Right atrium auricular region (tissue), 2 donors: ENCODE data around the gene CABLES1. TPM values are rescaled to one million over a fixed set of nuclear protein-coding genes. Genes with fewer than 3 reads are reported as not detected.

ENCODE experiments used
- DNase-seq: peaks from one replicate; pipeline ENCODE4 v3.0.0-alpha.2; 2019; ENCODE audit warnings: low spot score
- H3K27ac ChIP-seq, 2 donors: fragments of 200-600 bp; sonication (generic); 1 replicate in 1 of 2; 2 replicates in 1 of 2; pipeline ENCODE4 v1.5.1; 2016 to 2019
- H3K27me3 ChIP-seq, 2 donors: fragments of 200-600 bp; sonication (generic); one replicate each; pipeline versions ENCODE4 v1.5.1 to v1.6.0; 2017 to 2019
- H3K36me3 ChIP-seq: fragments of 200-600 bp; sonication (generic); one replicate; pipeline ENCODE4 v1.5.1; 2016
- H3K4me1 ChIP-seq, 2 donors: fragments of 200-600 bp; sonication (generic); one replicate each; pipeline versions ENCODE4 v1.5.1 to v1.6.0; 2017 to 2019
- H3K4me3 ChIP-seq, 2 donors: fragments of 200-600 bp; sonication (generic); 1 replicate in 1 of 2; 2 replicates in 1 of 2; pipeline ENCODE4 v1.5.1; 2017 to 2019; ENCODE audit warnings: mild to moderate bottlenecking in 1 of 2, moderate library complexity in 1 of 2
- H3K9me3 ChIP-seq, 2 donors: fragments of 200-600 bp; sonication (generic); one replicate each; pipeline ENCODE4 v1.5.1; 2019
- total RNA-seq, 2 donors: library from RNA; depleted of rRNA; stranded (reverse); fragments of >200 nt; gene quantifications; one replicate each; pipeline ENCODE4 v1.1.0, GENCODE V29; 2016
- TF ChIP-seq, protein P1 (sequence below), 2 donors: fragments of 200-600 bp; sonication (generic); IDR thresholded peaks; one replicate each; pipeline ENCODE4 v1.5.1; 2019; ENCODE audit warnings: antibody characterized with exemption in 2 of 2

Gene CABLES1
- total RNA-seq, 2 donors from 2014 or later: 5.4 to 6.9 TPM

DNA sequence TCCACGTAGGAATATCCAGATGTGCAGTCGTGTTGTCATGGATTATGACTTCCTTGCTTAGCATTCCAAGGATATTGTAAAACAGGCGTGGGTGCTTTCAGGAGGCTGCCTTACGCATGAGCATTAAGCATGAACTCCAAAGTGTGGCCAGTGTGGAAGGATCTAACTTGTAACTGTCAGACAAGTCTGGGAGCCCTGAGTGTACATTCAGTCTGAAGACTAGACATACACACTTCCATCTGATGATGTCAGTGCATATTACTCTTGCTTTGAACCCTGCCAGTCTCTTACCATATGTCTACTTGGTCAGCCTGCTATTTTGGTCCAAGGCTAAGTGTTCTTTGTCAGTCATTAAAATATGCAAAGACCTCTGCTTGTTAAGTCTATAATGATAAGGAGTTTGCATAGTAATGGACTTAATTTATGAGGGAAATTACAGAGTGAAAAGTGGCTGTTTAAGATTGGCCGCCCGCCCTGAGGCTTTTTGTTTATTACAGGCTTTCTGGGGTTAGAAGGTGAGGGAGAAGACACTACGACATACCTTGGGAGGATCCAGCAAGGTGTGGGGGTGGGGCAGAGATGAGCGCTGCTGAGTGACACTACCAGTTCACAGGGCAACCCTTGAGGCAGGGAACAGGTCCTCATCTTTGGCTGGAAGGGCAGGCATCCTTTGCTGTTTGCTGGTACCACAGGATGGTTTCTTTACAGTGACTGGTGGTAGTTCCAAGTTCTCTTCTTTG is 48.3 kb downstream of the CABLES1 start:
- Histone ChIP-seq H3K4me1 (peaks cover 0 to 15% of the 10 kb centered on the region in 2 donors), H3K4me3 (no peak overlapping the region), H3K27me3 (no peaks in the 10 kb centered on the region), H3K27ac (no peak overlapping the region), H3K9me3 (no peaks in the 10 kb centered on the region), H3K36me3 (no peaks in the 10 kb centered on the region)
- DNase-seq: no peak
- TF ChIP-seq, protein P1, sequence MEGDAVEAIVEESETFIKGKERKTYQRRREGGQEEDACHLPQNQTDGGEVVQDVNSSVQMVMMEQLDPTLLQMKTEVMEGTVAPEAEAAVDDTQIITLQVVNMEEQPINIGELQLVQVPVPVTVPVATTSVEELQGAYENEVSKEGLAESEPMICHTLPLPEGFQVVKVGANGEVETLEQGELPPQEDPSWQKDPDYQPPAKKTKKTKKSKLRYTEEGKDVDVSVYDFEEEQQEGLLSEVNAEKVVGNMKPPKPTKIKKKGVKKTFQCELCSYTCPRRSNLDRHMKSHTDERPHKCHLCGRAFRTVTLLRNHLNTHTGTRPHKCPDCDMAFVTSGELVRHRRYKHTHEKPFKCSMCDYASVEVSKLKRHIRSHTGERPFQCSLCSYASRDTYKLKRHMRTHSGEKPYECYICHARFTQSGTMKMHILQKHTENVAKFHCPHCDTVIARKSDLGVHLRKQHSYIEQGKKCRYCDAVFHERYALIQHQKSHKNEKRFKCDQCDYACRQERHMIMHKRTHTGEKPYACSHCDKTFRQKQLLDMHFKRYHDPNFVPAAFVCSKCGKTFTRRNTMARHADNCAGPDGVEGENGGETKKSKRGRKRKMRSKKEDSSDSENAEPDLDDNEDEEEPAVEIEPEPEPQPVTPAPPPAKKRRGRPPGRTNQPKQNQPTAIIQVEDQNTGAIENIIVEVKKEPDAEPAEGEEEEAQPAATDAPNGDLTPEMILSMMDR (IDR thresholded peaks at IDR 0.05): no peak

DNA sequence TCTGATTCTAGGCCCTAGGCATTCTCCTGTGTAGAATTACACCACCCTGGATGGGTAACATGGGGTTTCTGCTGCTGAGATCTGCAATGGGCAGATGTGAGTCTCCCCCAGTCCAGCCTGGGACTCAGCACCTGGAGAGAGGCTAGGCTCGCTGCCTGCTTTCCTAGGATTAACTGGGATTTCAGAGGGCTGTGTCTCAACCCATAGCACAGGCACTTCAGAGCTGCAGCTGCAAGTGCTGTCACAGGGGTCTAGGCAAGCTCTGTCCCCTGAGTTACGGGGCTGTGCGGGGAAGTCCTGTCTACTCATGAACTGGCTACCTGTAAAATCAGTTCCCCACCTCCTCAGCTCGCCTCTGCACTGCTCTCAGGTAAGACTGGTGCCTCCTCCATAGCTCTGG is 51.5 kb downstream of the CABLES1 start:
- Histone ChIP-seq H3K27ac (no peak overlapping the region), H3K9me3 (no peaks in the 10 kb centered on the region), H3K36me3 (no peaks in the 10 kb centered on the region), H3K4me3 (no peak overlapping the region), H3K27me3 (no peaks in the 10 kb centered on the region), H3K4me1 (no peaks in the 10 kb centered on the region)
- TF ChIP-seq, protein P1 (IDR thresholded peaks at IDR 0.05): no peak
- DNase-seq: no peak

DNA sequence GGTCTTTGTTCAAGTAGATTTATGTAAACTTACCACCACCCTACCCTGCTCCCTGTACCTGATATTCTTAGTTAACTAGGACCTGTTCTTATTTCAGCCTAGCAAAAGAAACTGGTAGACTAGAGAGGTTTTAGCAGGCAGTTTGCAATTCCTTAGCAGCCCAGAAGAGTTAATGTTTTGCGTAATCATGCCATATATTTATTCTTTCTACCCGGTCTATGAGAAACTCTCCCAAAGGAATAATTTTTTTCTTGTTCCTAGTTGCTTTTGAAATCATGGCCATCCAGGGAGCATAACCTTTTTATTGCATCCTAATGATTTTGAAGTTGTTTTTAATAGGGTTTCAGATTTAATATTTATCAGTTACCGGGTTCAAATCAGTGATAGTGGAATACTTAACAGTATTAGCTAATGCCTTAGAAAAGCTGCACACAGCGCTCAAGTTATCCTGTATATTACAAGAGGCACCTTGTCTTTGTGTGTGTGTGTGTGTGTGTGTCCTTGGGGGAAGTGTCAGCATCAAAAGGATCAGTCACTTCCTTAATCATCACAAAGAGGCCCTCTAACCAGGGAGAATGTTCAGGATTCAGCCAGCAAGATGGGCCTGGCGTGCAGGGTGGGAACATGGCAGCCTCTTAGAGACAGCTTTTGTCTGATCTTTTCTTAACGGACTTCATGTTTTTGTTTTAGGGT is 52.9 kb downstream of the CABLES1 start:
- Histone ChIP-seq H3K4me1 (no peaks in the 10 kb centered on the region), H3K27me3 (no peaks in the 10 kb centered on the region), H3K27ac (no peak overlapping the region), H3K9me3 (no peaks in the 10 kb centered on the region), H3K4me3 (no peak overlapping the region), H3K36me3 (no peaks in the 10 kb centered on the region)
- DNase-seq: no peak
- TF ChIP-seq, protein P1 (IDR thresholded peaks at IDR 0.05): no peak

DNA sequence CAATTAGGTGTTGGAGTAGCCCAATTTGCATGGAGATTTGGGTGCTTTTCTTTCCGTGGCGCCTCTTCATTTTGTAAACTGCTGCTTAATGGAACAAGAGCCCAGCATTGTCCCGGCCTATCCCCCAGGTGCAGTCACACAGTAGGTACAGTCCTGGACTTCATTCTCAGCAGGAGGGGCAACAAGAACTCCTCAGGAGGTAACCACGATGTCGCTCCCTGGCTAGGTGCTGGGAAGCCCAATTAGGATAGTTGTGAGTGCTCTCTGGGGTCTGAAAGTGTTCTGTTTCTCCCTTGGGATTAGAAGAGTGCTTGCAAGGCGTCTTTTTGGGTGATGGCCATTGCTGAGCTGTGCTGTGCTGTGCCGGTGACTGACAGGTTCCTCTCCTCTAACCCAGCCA is 53.8 kb downstream of the CABLES1 start:
- Histone ChIP-seq H3K27me3 (no peaks in the 10 kb centered on the region), H3K36me3 (no peaks in the 10 kb centered on the region), H3K9me3 (no peaks in the 10 kb centered on the region), H3K4me1 (no peaks in the 10 kb centered on the region), H3K27ac (no peak overlapping the region), H3K4me3 (no peak overlapping the region)
- TF ChIP-seq, protein P1 (IDR thresholded peaks at IDR 0.05): no peak
- no peak for DNase-seq

DNA sequence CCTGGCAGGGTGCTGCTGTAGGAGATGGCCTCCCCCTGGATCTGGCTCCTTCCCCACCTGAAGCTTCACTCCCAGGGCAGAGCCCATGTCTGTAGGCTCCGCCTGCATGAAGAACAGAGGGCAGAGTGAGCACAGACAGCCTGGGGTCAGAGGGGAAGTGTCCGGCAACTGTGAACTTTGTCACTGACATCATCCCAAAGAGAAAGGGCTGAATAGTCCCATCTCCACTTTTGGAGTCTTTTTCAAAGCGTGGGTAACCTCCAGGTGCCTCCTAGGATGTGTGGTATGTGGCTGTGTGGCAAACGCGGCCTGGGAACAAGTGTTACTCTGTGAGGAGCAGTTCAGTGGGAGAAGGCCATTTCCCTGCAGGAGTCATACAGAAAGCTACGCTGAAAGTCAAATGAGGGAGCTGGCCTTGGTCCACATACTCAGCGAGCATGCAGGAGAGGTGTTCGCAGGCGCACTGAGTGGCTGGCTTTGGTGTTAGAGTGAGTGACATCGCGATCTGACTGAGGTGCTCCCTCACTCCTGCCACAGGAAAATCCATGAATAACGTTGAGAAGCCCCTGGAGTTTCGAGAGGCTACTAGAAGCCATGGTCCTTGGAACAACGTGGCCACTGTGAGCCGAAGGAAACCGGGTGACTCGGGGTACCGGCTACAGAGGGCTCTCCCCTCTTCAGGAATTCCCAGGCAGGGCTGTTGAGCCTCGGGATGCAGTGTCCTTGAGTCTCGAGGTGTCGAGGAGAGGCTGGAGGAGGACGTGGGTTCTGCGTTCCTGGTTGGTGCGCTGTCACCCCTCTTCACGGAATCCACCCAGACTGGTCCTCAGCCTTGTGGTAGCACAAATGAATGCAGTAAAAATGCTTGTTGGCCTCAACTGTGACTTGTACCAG is 54.7 kb downstream of the CABLES1 start:
- DNase-seq: no peak
- no peaks in the 10 kb centered on the region for H3K9me3 ChIP-seq
- H3K27me3 ChIP-seq: no peaks in the 10 kb centered on the region
- no peaks in the 10 kb centered on the region for H3K4me1 ChIP-seq
- no peak overlapping the region for H3K27ac ChIP-seq
- no peaks in the 10 kb centered on the region for H3K36me3 ChIP-seq
- TF ChIP-seq, protein P1 (IDR thresholded peaks at IDR 0.05): no peak
- no peak overlapping the region for H3K4me3 ChIP-seq
